ENCODE data around the gene TTC7B. TPM values are rescaled to one million over a fixed set of nuclear protein-coding genes. Genes with fewer than 3 reads are reported as not detected.

Gene TTC7B
- polyA plus RNA-seq, 1 donor (not counting 4 experiments of a cell fraction or from before 2014, with no cell fraction given), result 21.4 TPM

GRCh38 chr14:90724866-90725265, 91.4 kb downstream of the TTC7B start:
- H4K20me1 ChIP-seq (ENCODE audit: control insufficient read depth, extremely low read depth, insufficient read depth, low read length), result no peaks in the 10 kb centered on the region
- H3K27ac ChIP-seq (ENCODE audit: control insufficient read depth, insufficient read depth, low read length), result no peak overlapping the region
- H3K79me2 ChIP-seq (ENCODE audit: control insufficient read depth, insufficient read depth, low read length), result no peaks in the 10 kb centered on the region
- TF ChIP-seq EZH2 (IDR thresholded peaks at IDR 0.05; ENCODE audit: low read length) (no peak), CTCF (optimal IDR thresholded peaks at IDR 0.05 in 1 of 3, IDR thresholded peaks at IDR 0.05 in 1 of 3, conservative IDR thresholded peaks at IDR 0.05 in 1 of 3; ENCODE audit: extremely low read depth in 1 of 3, insufficient read depth in 2 of 3, low read length in 3 of 3) (no peak)
- no peak overlapping the region for H3K4me2 ChIP-seq (ENCODE audit: control insufficient read depth, extremely low read depth, insufficient read depth, low read depth, low read length)
- H3K9ac ChIP-seq (ENCODE audit: control insufficient read depth, extremely low read depth, insufficient read depth, low read length), result no peak overlapping the region
- no peaks in the 10 kb centered on the region for H3K9me3 ChIP-seq (ENCODE audit: control insufficient read depth, low read depth, low read length)
- no peaks in the 10 kb centered on the region for H3K4me1 ChIP-seq (ENCODE audit: control insufficient read depth, extremely low read depth, insufficient read depth, low read length)
- dilution Hi-C loops (cut with MboI; ENCODE audit: extremely low pct_ligation_motif_present, low sequenced_read_pairs), result no loop called here
- H3K9me1 ChIP-seq (ENCODE audit: control insufficient read depth, extremely low read depth, insufficient read depth, low read length), result no peaks in the 10 kb centered on the region
- no peak overlapping the region for H3K4me3 ChIP-seq (ENCODE audit: control insufficient read depth in 2 of 3, extremely low read depth in 1 of 3, insufficient read depth in 2 of 3, low read depth in 1 of 3, low read length in 3 of 3)
- no peaks in the 10 kb centered on the region for H3K27me3 ChIP-seq (ENCODE audit: control insufficient read depth, extremely low read depth, insufficient read depth, low read length)
- FAIRE-seq (no peak), DNase-seq (ENCODE audit: low read depth, low spot score) (no peak)
- H2AFZ ChIP-seq (ENCODE audit: control insufficient read depth, low read length), result no peak overlapping the region
- peaks cover 0 to 2% of the 10 kb centered on the region in 2 experiments for H3K36me3 ChIP-seq (ENCODE audit: control insufficient read depth in 2 of 2, extremely low read depth in 1 of 2, insufficient read depth in 2 of 2, low read length in 2 of 2)

- no peak for FAIRE-seq
- Histone ChIP-seq H2AFZ (ENCODE audit: control insufficient read depth, low read length) (no peak overlapping the region), H3K4me1 (ENCODE audit: control insufficient read depth, extremely low read depth, insufficient read depth, low read length) (no peaks in the 10 kb centered on the region), H3K9me3 (ENCODE audit: control insufficient read depth, low read depth, low read length) (no peaks in the 10 kb centered on the region), H3K9ac (ENCODE audit: control insufficient read depth, extremely low read depth, insufficient read depth, low read length) (no peak overlapping the region), H3K4me2 (ENCODE audit: control insufficient read depth, extremely low read depth, insufficient read depth, low read depth, low read length) (no peak overlapping the region), H4K20me1 (ENCODE audit: control insufficient read depth, extremely low read depth, insufficient read depth, low read length) (no peaks in the 10 kb centered on the region), H3K4me3 (ENCODE audit: control insufficient read depth in 2 of 3, extremely low read depth in 1 of 3, insufficient read depth in 2 of 3, low read depth in 1 of 3, low read length in 3 of 3) (no peak overlapping the region), H3K79me2 (ENCODE audit: control insufficient read depth, insufficient read depth, low read length) (no peaks in the 10 kb centered on the region), H3K9me1 (ENCODE audit: control insufficient read depth, extremely low read depth, insufficient read depth, low read length) (no peaks in the 10 kb centered on the region), H3K27me3 (ENCODE audit: control insufficient read depth, extremely low read depth, insufficient read depth, low read length) (no peaks in the 10 kb centered on the region), H3K36me3 (ENCODE audit: control insufficient read depth in 2 of 2, extremely low read depth in 1 of 2, insufficient read depth in 2 of 2, low read length in 2 of 2) (peaks cover 0 to 2% of the 10 kb centered on the region in 2 experiments), H3K27ac (ENCODE audit: control insufficient read depth, insufficient read depth, low read length) (no peak overlapping the region)
- DNase-seq (ENCODE audit: low read depth, low spot score), result no peak
- dilution Hi-C loops (cut with MboI; ENCODE audit: extremely low pct_ligation_motif_present, low sequenced_read_pairs), result no loop called here
- TF ChIP-seq EZH2 (IDR thresholded peaks at IDR 0.05; ENCODE audit: low read length), result no peak
Observed at GRCh38 chr14:90722590-90722989, 93.6 kb downstream of the TTC7B start.

- Histone ChIP-seq H2AFZ (ENCODE audit: control insufficient read depth, low read length) (no peak overlapping the region), H3K4me3 (ENCODE audit: control insufficient read depth in 2 of 3, extremely low read depth in 1 of 3, insufficient read depth in 2 of 3, low read depth in 1 of 3, low read length in 3 of 3) (no peak overlapping the region), H3K27me3 (ENCODE audit: control insufficient read depth, extremely low read depth, insufficient read depth, low read length) (no peaks in the 10 kb centered on the region), H3K9ac (ENCODE audit: control insufficient read depth, extremely low read depth, insufficient read depth, low read length) (no peak overlapping the region), H3K9me3 (ENCODE audit: control insufficient read depth, low read depth, low read length) (no peaks in the 10 kb centered on the region), H4K20me1 (ENCODE audit: control insufficient read depth, extremely low read depth, insufficient read depth, low read length) (no peaks in the 10 kb centered on the region), H3K27ac (ENCODE audit: control insufficient read depth, insufficient read depth, low read length) (no peak overlapping the region), H3K79me2 (ENCODE audit: control insufficient read depth, insufficient read depth, low read length) (no peaks in the 10 kb centered on the region), H3K9me1 (ENCODE audit: control insufficient read depth, extremely low read depth, insufficient read depth, low read length) (no peaks in the 10 kb centered on the region), H3K4me1 (ENCODE audit: control insufficient read depth, extremely low read depth, insufficient read depth, low read length) (no peaks in the 10 kb centered on the region), H3K36me3 (ENCODE audit: control insufficient read depth in 2 of 2, extremely low read depth in 1 of 2, insufficient read depth in 2 of 2, low read length in 2 of 2) (peaks cover 0 to 2% of the 10 kb centered on the region in 2 experiments), H3K4me2 (ENCODE audit: control insufficient read depth, extremely low read depth, insufficient read depth, low read depth, low read length) (no peak overlapping the region)
- DNase-seq (ENCODE audit: low read depth, low spot score), result no peak
- no peak for FAIRE-seq
- TF ChIP-seq CTCF (optimal IDR thresholded peaks at IDR 0.05 in 1 of 3, IDR thresholded peaks at IDR 0.05 in 1 of 3, conservative IDR thresholded peaks at IDR 0.05 in 1 of 3; ENCODE audit: extremely low read depth in 1 of 3, insufficient read depth in 2 of 3, low read length in 3 of 3), result no peak
- no peak for TF ChIP-seq EZH2 (IDR thresholded peaks at IDR 0.05; ENCODE audit: low read length)
- dilution Hi-C loops (cut with MboI; ENCODE audit: extremely low pct_ligation_motif_present, low sequenced_read_pairs), result no loop called here
Observed at GRCh38 chr14:90721619-90722305, 94.5 kb downstream of the TTC7B start.

Data from keratinocyte (primary cell).